H1 (cell line): ENCODE data around the gene TNS1. TPM values are rescaled to one million over a fixed set of nuclear protein-coding genes. Genes with fewer than 3 reads are reported as not detected.

ENCODE experiments used
- CTCF ChIA-PET: fragments of 300-600 bp; sonication (Branson Sonifier 250); formaldehyde crosslinking; loops from one replicate; lab custom pipeline; 2021; ENCODE audit not compliant: partially characterized antibody; lab: Charles Lee
- POLR2A ChIA-PET: fragments of 300-600 bp; sonication (Branson Sonifier 250); formaldehyde crosslinking; loops from one replicate; lab custom pipeline; 2021; ENCODE audit warnings: inconsistent platforms; ENCODE audit not compliant: partially characterized antibody; lab: Charles Lee
- DNase-seq, 2 experiments: peaks; one replicate each; pipeline versions ENCODE4 v3.0.0 to v3.0.0-alpha.2; 2010 to 2022; ENCODE audit warnings: low spot score in 2 of 2, low read depth in 1 of 2, mixed read lengths in 1 of 2
- FAIRE-seq: peaks from 2 replicates; lab custom pipeline; 2011; peaks lifted over from hg19 to GRCh38; lab: Jason Lieb, UNC
- H2AFZ ChIP-seq: 2 replicates; pipeline ENCODE4 v1.8.1; 2012; ENCODE audit warnings: low read length, inconsistent platforms
- H2AK5ac ChIP-seq: 2 replicates; pipeline ENCODE4 v1.6.1; 2013; ENCODE audit warnings: low read depth, low read length
- H2BK120ac ChIP-seq: replicated peaks from 2 replicates; pipeline ENCODE3; 2013; ENCODE audit warnings: low read depth, low read length, inconsistent platforms
- H2BK12ac ChIP-seq: 2 replicates; pipeline ENCODE4 v1.6.1; 2013; ENCODE audit warnings: low read depth, low read length
- H2BK15ac ChIP-seq: 2 replicates; pipeline ENCODE4 v1.6.1; 2013; ENCODE audit warnings: low read length
- H2BK20ac ChIP-seq: 2 replicates; pipeline ENCODE4 v1.6.1; 2013; ENCODE audit warnings: low read length
- H2BK5ac ChIP-seq: 2 replicates; pipeline ENCODE4 v1.6.1; 2013; ENCODE audit warnings: low read depth, low read length
- H3K14ac ChIP-seq: 2 replicates; pipeline ENCODE4 v1.6.1; 2013; ENCODE audit warnings: inconsistent platforms; ENCODE audit not compliant: insufficient read length
- H3K18ac ChIP-seq: 2 replicates; pipeline ENCODE4 v1.6.1; 2013; ENCODE audit warnings: low read length; ENCODE audit errors: extremely low read depth
- H3K23ac ChIP-seq: 2 replicates; pipeline ENCODE4 v1.6.1; 2013; ENCODE audit warnings: inconsistent platforms; ENCODE audit not compliant: insufficient read length
- H3K23me2 ChIP-seq: 2 replicates; pipeline ENCODE4 v1.6.1; 2013; ENCODE audit warnings: low read depth, low read length
- H3K27ac ChIP-seq: 2 replicates; pipeline ENCODE4 v1.6.1; 2011; ENCODE audit warnings: low read depth, low read length, inconsistent platforms
- H3K27me3 ChIP-seq, 4 experiments: replicated peaks in 1 of 4; 1 replicate in 1 of 4; 2 replicates in 3 of 4; pipeline versions ENCODE4 v1.6.1 to v1.8.1; 2011 to 2013; ENCODE audit warnings: low read length in 3 of 4, mild to moderate bottlenecking in 3 of 4, inconsistent platforms in 2 of 4, mixed read lengths in 2 of 4, moderate library complexity in 1 of 4; ENCODE audit not compliant: control insufficient read depth in 3 of 4, insufficient read depth in 3 of 4; ENCODE audit errors: extremely low read depth in 1 of 4
- H3K36me3 ChIP-seq, 4 experiments: 2 replicates each; pipeline versions ENCODE4 v1.6.1 to v1.8.1; 2011 to 2013; ENCODE audit warnings: mild to moderate bottlenecking in 4 of 4, low read length in 3 of 4, moderate library complexity in 2 of 4, control low read depth in 1 of 4, inconsistent platforms in 1 of 4; ENCODE audit not compliant: insufficient read depth in 4 of 4, control insufficient read depth in 2 of 4
- H3K4ac ChIP-seq: replicated peaks from 2 replicates; pipeline ENCODE3; 2013; ENCODE audit warnings: low read length, low read depth, mixed read lengths, inconsistent platforms; ENCODE audit not compliant: insufficient read length
- H3K4me1 ChIP-seq, 4 experiments: replicated peaks in 1 of 4; 1 replicate in 1 of 4; 2 replicates in 3 of 4; pipeline versions ENCODE4 v1.6.1 to v1.8.1; 2011 to 2013; ENCODE audit warnings: low read length in 3 of 4, inconsistent platforms in 2 of 4, mixed read lengths in 1 of 4; ENCODE audit not compliant: insufficient read depth in 4 of 4, control insufficient read depth in 3 of 4
- H3K4me2 ChIP-seq, 2 experiments: 2 replicates each; pipeline versions ENCODE4 v1.6.1 to v1.8.1; 2011 to 2013; ENCODE audit warnings: low read depth in 2 of 2, low read length in 2 of 2, control low read depth in 1 of 2, inconsistent platforms in 1 of 2, mild to moderate bottlenecking in 1 of 2; ENCODE audit not compliant: insufficient read depth in 1 of 2
- H3K4me3 ChIP-seq, 4 experiments: fragments of 200-600, 300-600 bp in 1 of 4; sonication (generic), shearing (Covaris generic), sonication (Bioruptor Twin) in 1 of 4; 2 replicates each; pipeline versions ENCODE4 v1.5.1 to v1.8.1; 2011 to 2016; ENCODE audit warnings: low read length in 4 of 4, low read depth in 3 of 4, control low read depth in 2 of 4, inconsistent platforms in 2 of 4, mild to moderate bottlenecking in 2 of 4, mixed read lengths in 1 of 4, moderate library complexity in 1 of 4; ENCODE audit not compliant: insufficient read depth in 2 of 4; ENCODE audit errors: extremely low read depth in 1 of 4
- H3K56ac ChIP-seq: replicated peaks from 2 replicates; pipeline ENCODE3; 2013; ENCODE audit warnings: low read depth, mild to moderate bottlenecking, mixed read lengths, low read length, inconsistent platforms; ENCODE audit not compliant: insufficient read length
- H3K79me1 ChIP-seq: 2 replicates; pipeline ENCODE4 v1.6.1; 2013; ENCODE audit warnings: low read depth, low read length, control low read depth
- H3K79me2 ChIP-seq, 2 experiments: 2 replicates each; pipeline versions ENCODE4 v1.6.1 to v1.8.1; 2012 to 2013; ENCODE audit warnings: low read length in 2 of 2, mild to moderate bottlenecking in 2 of 2, inconsistent platforms in 1 of 2; ENCODE audit not compliant: insufficient read depth in 2 of 2, control insufficient read depth in 1 of 2
- H3K9ac ChIP-seq, 4 experiments: replicated peaks in 1 of 4; 1 replicate in 1 of 4; 2 replicates in 3 of 4; pipeline versions ENCODE4 v1.6.1 to v1.8.1; 2011 to 2013; ENCODE audit warnings: low read depth in 3 of 4, low read length in 3 of 4, control low read depth in 2 of 4, mild to moderate bottlenecking in 2 of 4, moderate library complexity in 2 of 4, inconsistent platforms in 1 of 4; ENCODE audit errors: extremely low read depth in 1 of 4
- H3K9me3 ChIP-seq, 2 experiments: 2 replicates each; pipeline versions ENCODE4 v1.6.1 to v1.8.1; 2012 to 2013; ENCODE audit warnings: mild to moderate bottlenecking in 2 of 2, moderate library complexity in 2 of 2, control low read depth in 1 of 2, inconsistent platforms in 1 of 2, low read depth in 1 of 2, low read length in 1 of 2, mixed read lengths in 1 of 2; ENCODE audit not compliant: insufficient read depth in 2 of 2
- H4K20me1 ChIP-seq, 2 experiments: replicated peaks in 1 of 2; 2 replicates each; pipeline versions ENCODE3 to v1.8.1; 2011 to 2013; ENCODE audit warnings: inconsistent platforms in 2 of 2, low read length in 2 of 2, mild to moderate bottlenecking in 1 of 2; ENCODE audit not compliant: insufficient read depth in 2 of 2, control insufficient read depth in 1 of 2
- H4K5ac ChIP-seq: 2 replicates; pipeline ENCODE4 v1.6.1; 2013; ENCODE audit warnings: low read length, low read depth, mixed read lengths, inconsistent platforms; ENCODE audit not compliant: insufficient read length
- H4K8ac ChIP-seq: 2 replicates; pipeline ENCODE4 v1.8.0; 2013; ENCODE audit warnings: mild to moderate bottlenecking, moderate library complexity, low read length, inconsistent platforms; ENCODE audit not compliant: insufficient read depth; ENCODE audit errors: extremely low read depth
- H4K91ac ChIP-seq: replicated peaks from 2 replicates; pipeline ENCODE3; 2013; ENCODE audit warnings: low read length, mixed read lengths, inconsistent platforms; ENCODE audit not compliant: insufficient read length
- KDM4A ChIP-seq: IDR thresholded peaks from one replicate; pipeline ENCODE4 v1.7.1; 2012; ENCODE audit warnings: low read depth, mild to moderate bottlenecking, moderate library complexity, low read length, inconsistent platforms; ENCODE audit not compliant: severe bottlenecking
- TBP ChIP-seq: IDR thresholded peaks from 2 replicates; pipeline ENCODE4 v1.6.1; 2011; ENCODE audit warnings: low read depth, low read length, improper control_type of control experiment
- WGBS, 2 experiments: shearing (Covaris generic) in 1 of 2; methylation state at CpG; one replicate each; pipeline versions ENCODE4 v1.1.6 to v1.1.7; 2013 to 2015; ENCODE audit warnings: low lambda C conversion rate in 2 of 2, mixed read lengths in 2 of 2, inconsistent platforms in 1 of 2, low coverage in 1 of 2, missing lambda C conversion rate in 1 of 2; ENCODE audit not compliant: insufficient replicate concordance in 2 of 2, insufficient coverage in 1 of 2, insufficient read length in 1 of 2; ENCODE audit errors: extremely low coverage in 1 of 2, missing lambda C conversion rate in 1 of 2; 5-methylcytosine and 5-hydroxymethylcytosine counted together
- polyA plus RNA-seq, 7 experiments: library from polyadenylated mRNA; depleted of rRNA in 3 of 7; stranded (reverse) in 5 of 7; unstranded in 2 of 7; fragments of >200 nt in 5 of 7; fragments of 200-250 nt in 2 of 7; gene quantifications; 1 replicate in 5 of 7; 2 replicates in 1 of 7; 4 replicates in 1 of 7; pipeline versions ENCODE4 v1.2.1 to v1.2.3, GENCODE V29; 2011 to 2013; ENCODE audit warnings: missing spikeins in 2 of 7, mixed read lengths in 2 of 7
- total RNA-seq: library from RNA; stranded (reverse); fragmentation: NEBNext Ultra II Directional; extraction: Animal tissue kit (Norgen Biotek cat#: 25700); gene quantifications from 2 replicates; pipeline ENCODE4 v1.2.1, GENCODE V29; 2021

Gene TNS1
- total and polyA plus RNA-seq, 2 of the 8 experiments (the other 6 are each of a cell fraction or from before 2014, with no cell fraction given) = 1.5 to 5.1 TPM

- H3K9me3 ChIP-seq = no peaks in the 10 kb centered on the region
- 0 out of 2 replicates have a peak overlapping the region, but pooled peaks have one; percentile 31 for H2BK5ac ChIP-seq
- no peak overlapping the region for H2BK20ac ChIP-seq
- no peak overlapping the region for H3K4ac ChIP-seq
- no peaks in the 10 kb centered on the region for H4K20me1 ChIP-seq
- DNase-seq (no peak), FAIRE-seq (no peak)
- CTCF ChIA-PET = interaction anchor here (1.0 to 5.5 kb wide), 7 partner anchors 13 to 69 kb away, joined by 3 to 25 read pairs (median 4); no protein-coding TSS in a partner anchor
- no peak overlapping the region for H2BK12ac ChIP-seq
- no peak overlapping the region for H3K56ac ChIP-seq
- H3K79me2 ChIP-seq = no peaks in the 10 kb centered on the region
- no peak overlapping the region for H3K4me3 ChIP-seq
- H3K23ac ChIP-seq = no peak overlapping the region
- H3K9ac ChIP-seq = no peak overlapping the region
- H3K14ac ChIP-seq = no peak overlapping the region
- H2AFZ ChIP-seq = no peak overlapping the region
- H2BK15ac ChIP-seq = no peak overlapping the region; the same call in 1 of the 2 replicates
- H3K4me2 ChIP-seq = no peak overlapping the region
- no peak overlapping the region for H2AK5ac ChIP-seq
- H3K27me3 ChIP-seq = no peaks in the 10 kb centered on the region
- H2BK120ac ChIP-seq = no peak overlapping the region
- no peak overlapping the region for H4K5ac ChIP-seq
- TF ChIP-seq TBP = no peak
- no peak for TF ChIP-seq KDM4A
- peaks cover 2% of the 10 kb centered on the region; the same call in 1 of the 2 replicates for H3K23me2 ChIP-seq
- no peak overlapping the region for H4K8ac ChIP-seq
- H3K27ac ChIP-seq = no peak overlapping the region
- POLR2A ChIA-PET = no interaction called here
- H3K18ac ChIP-seq = no peak overlapping the region
- no peak overlapping the region for H4K91ac ChIP-seq
- peaks cover 0 to 13% (median under 1%) of the 10 kb centered on the region in 4 experiments; a peak in 5 of 7 replicates for H3K4me1 ChIP-seq
- no peaks in the 10 kb centered on the region for H3K79me1 ChIP-seq
- WGBS, 2 experiments = 84% methylated on average over 7 of the region's 7 CpGs; no CpG with 5 or more reads in 1 of the 2 experiments
- no peaks in the 10 kb centered on the region for H3K36me3 ChIP-seq
Measured at GRCh38 chr2:217854684-217855420, 147.9 kb downstream of the TNS1 start.
